Uterus (tissue), 4 donors: ENCODE data around the gene PFKL. TPM values are rescaled to one million over a fixed set of nuclear protein-coding genes. Genes with fewer than 3 reads are reported as not detected.

Experiments
- DNase-seq, 2 donors: peaks; one replicate each; pipeline ENCODE4 v3.0.0-alpha.2; 2019 to 2020
- H3K27ac ChIP-seq, 2 donors: fragments of 200-600 bp; sonication (generic); 1 replicate in 1 of 2; 2 replicates in 1 of 2; pipeline ENCODE4 v1.5.1; 2016 to 2018
- H3K27me3 ChIP-seq, 2 donors: fragments of 200-600 bp; sonication (generic); one replicate each; pipeline ENCODE4 v1.5.1; 2018 to 2019; ENCODE audit warnings: control low read depth in 1 of 2
- H3K36me3 ChIP-seq, 2 donors: fragments of 200-600 bp; sonication (generic); one replicate each; pipeline ENCODE4 v1.5.1; 2019; ENCODE audit warnings: control low read depth in 1 of 2
- H3K4me1 ChIP-seq, 2 donors: fragments of 200-600 bp; sonication (generic); one replicate each; pipeline ENCODE4 v1.5.1; 2018 to 2019; ENCODE audit warnings: control low read depth in 1 of 2
- H3K4me3 ChIP-seq, 2 donors: fragments of 200-600 bp; sonication (generic); 1 replicate in 1 of 2; 2 replicates in 1 of 2; pipeline ENCODE4 v1.5.1; 2018 to 2019; ENCODE audit warnings: mild to moderate bottlenecking in 1 of 2
- H3K9me3 ChIP-seq, 2 donors: fragments of 200-600 bp; sonication (generic); one replicate each; pipeline ENCODE4 v1.5.1; 2019; ENCODE audit warnings: control low read depth in 1 of 2
- POLR2A ChIP-seq, 2 donors: fragments of 450-650 bp; IDR thresholded peaks; one replicate each; pipeline ENCODE4 v1.6.1; 2016; ENCODE audit warnings: antibody characterized with exemption in 2 of 2, mild to moderate bottlenecking in 1 of 2, moderate library complexity in 1 of 2
- intact Hi-C: fragments of 100-400 bp; cut with DNase I; formaldehyde crosslinking; loops from one replicate; pipeline ENCODE4 v1.15.1; 2023; ENCODE audit warnings: low total_unique reads
- total RNA-seq, 4 donors: library from RNA; depleted of rRNA in 3 of 4; stranded (reverse); fragments of >200 nt in 3 of 4; gene quantifications; one replicate each; pipeline versions ENCODE4 v1.1.0 to v1.2.4, GENCODE V29; 2014 to 2023
- TF ChIP-seq, protein P1 (sequence below), 4 experiments: fragments of 200-600 bp in 2 of 4; fragments of 450-650 bp in 2 of 4; sonication (generic) in 2 of 4; IDR thresholded peaks; one replicate each; pipeline ENCODE4 v1.5.1; 2016 to 2019; ENCODE audit warnings: antibody characterized with exemption in 4 of 4, mild to moderate bottlenecking in 2 of 4, moderate library complexity in 1 of 4
- donor health status: DM: yes; HTN: yes; CAD: no.

The PFKL gene
- total RNA-seq, 4 donors from 2014 or later: 36.5 to 144 (median 75.4) TPM

DNA sequence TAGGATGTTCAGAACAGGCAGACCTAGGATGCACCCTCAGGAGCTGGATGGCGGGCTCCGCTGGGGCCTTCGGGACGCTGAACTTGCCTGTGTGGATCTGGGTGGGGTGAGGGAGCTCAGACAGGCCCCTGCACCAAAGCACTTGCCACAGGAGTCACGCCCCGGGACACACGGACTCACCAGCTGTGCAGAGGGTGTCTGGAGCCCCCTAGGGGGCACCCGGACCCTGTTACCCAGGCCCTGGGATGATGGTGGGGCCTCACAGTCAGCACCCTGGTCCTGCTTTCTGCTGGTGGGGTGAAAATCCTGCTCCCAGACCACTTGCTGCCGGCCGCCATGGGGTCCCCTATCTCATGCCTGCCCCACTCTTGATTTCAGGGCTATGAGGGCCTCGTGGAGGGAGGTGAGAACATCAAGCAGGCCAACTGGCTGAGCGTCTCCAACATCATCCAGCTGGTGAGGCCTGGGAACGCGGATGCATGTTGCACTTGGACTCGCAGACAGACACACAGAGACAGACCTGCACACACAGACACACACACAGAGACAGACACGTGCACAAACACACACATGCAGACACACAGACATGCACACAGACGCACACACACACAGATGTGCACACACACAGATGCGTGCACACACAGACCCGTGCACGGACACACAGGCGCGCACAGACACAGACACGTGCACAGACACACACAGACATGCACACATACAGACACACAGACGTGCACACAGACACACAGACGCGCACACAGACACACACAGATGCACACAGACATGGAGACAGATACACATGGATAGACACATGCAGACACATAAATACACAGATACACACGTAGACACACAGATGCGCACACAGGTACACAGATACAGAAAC, 11.0 kb downstream of the PFKL start:
- no peaks in the 10 kb centered on the region for H3K9me3 ChIP-seq
- DNase-seq: no peak
- no peaks in the 10 kb centered on the region for H3K36me3 ChIP-seq
- H3K27me3 ChIP-seq: no peaks in the 10 kb centered on the region
- no peak overlapping the region for H3K27ac ChIP-seq
- no peaks in the 10 kb centered on the region for H3K4me1 ChIP-seq
- no peak overlapping the region for H3K4me3 ChIP-seq
- TF ChIP-seq, protein P1, sequence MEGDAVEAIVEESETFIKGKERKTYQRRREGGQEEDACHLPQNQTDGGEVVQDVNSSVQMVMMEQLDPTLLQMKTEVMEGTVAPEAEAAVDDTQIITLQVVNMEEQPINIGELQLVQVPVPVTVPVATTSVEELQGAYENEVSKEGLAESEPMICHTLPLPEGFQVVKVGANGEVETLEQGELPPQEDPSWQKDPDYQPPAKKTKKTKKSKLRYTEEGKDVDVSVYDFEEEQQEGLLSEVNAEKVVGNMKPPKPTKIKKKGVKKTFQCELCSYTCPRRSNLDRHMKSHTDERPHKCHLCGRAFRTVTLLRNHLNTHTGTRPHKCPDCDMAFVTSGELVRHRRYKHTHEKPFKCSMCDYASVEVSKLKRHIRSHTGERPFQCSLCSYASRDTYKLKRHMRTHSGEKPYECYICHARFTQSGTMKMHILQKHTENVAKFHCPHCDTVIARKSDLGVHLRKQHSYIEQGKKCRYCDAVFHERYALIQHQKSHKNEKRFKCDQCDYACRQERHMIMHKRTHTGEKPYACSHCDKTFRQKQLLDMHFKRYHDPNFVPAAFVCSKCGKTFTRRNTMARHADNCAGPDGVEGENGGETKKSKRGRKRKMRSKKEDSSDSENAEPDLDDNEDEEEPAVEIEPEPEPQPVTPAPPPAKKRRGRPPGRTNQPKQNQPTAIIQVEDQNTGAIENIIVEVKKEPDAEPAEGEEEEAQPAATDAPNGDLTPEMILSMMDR (IDR thresholded peaks at IDR 0.05): no peak
- no peak for TF ChIP-seq POLR2A (IDR thresholded peaks at IDR 0.05)
- intact Hi-C loops: no loop called here

DNA sequence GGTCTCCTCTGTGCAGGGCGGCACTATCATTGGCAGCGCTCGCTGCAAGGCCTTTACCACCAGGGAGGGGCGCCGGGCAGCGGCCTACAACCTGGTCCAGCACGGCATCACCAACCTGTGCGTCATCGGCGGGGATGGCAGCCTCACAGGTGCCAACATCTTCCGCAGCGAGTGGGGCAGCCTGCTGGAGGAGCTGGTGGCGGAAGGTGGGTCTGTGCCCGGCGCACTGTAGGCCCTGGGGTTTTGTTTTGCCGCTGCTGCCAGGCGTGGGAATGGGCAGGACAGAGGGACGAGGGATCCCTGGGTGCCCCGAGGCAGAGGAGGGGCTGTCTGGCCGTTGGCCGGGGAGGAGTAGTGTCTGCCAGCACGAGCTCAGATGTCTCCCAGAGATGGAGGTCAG, 12.2 kb downstream of the PFKL start:
- Histone ChIP-seq H3K4me1 (no peaks in the 10 kb centered on the region), H3K27me3 (no peaks in the 10 kb centered on the region), H3K36me3 (no peaks in the 10 kb centered on the region), H3K9me3 (no peaks in the 10 kb centered on the region), H3K4me3 (no peak overlapping the region), H3K27ac (no peak overlapping the region)
- intact Hi-C loops: no loop called here
- TF ChIP-seq POLR2A (IDR thresholded peaks at IDR 0.05): no peak
- TF ChIP-seq, protein P1 (IDR thresholded peaks at IDR 0.05): no peak
- DNase-seq: no peak

DNA sequence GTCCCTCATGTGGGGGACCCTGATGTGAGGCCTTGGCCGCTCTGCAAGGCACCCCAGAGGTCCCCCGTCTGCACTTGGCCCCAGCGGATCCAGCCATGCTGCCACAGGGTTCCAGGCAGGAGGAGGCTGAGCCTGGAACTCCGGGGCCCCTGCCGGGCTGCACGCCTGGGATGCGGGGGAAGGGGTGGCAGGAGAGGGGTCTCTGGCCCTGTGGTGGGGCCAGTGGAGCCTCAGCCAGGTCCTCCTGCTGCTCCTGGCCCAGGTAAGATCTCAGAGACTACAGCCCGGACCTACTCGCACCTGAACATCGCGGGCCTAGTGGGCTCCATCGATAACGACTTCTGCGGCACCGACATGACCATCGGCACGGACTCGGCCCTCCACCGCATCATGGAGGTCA, 12.9 kb downstream of the PFKL start:
- H3K4me3 ChIP-seq: no peak overlapping the region
- H3K27ac ChIP-seq: no peak overlapping the region
- intact Hi-C loops: no loop called here
- no peaks in the 10 kb centered on the region for H3K27me3 ChIP-seq
- TF ChIP-seq, protein P1 (IDR thresholded peaks at IDR 0.05): no peak
- TF ChIP-seq POLR2A (IDR thresholded peaks at IDR 0.05): no peak
- no peaks in the 10 kb centered on the region for H3K36me3 ChIP-seq
- no peaks in the 10 kb centered on the region for H3K4me1 ChIP-seq
- no peaks in the 10 kb centered on the region for H3K9me3 ChIP-seq
- DNase-seq: no peak

DNA sequence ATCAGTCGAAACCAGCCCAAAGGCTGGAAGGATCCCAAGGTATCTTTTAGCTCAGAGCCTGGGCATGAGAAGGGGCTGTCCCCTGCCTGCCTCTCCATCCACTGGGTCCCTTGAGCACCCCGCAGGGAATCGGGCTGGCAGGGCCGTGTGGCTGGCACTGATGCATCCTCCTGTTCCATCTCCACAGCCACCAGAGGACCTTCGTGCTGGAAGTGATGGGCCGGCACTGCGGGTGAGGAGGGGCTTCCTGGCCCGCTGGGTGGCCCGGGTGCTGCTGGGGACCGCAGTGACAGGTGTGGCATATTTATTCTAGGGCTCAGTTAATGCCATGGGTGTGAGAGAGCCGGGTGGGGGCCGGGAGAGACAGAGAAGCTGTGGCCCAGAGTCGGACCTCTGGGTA, 13.6 kb downstream of the PFKL start:
- no peak overlapping the region for H3K4me3 ChIP-seq
- no peak overlapping the region for H3K27ac ChIP-seq
- H3K36me3 ChIP-seq: no peaks in the 10 kb centered on the region
- no peaks in the 10 kb centered on the region for H3K4me1 ChIP-seq
- no peak for DNase-seq
- no peak for TF ChIP-seq POLR2A (IDR thresholded peaks at IDR 0.05)
- TF ChIP-seq, protein P1 (IDR thresholded peaks at IDR 0.05): no peak
- no peaks in the 10 kb centered on the region for H3K27me3 ChIP-seq
- no peaks in the 10 kb centered on the region for H3K9me3 ChIP-seq
- intact Hi-C loops: no loop called here

DNA sequence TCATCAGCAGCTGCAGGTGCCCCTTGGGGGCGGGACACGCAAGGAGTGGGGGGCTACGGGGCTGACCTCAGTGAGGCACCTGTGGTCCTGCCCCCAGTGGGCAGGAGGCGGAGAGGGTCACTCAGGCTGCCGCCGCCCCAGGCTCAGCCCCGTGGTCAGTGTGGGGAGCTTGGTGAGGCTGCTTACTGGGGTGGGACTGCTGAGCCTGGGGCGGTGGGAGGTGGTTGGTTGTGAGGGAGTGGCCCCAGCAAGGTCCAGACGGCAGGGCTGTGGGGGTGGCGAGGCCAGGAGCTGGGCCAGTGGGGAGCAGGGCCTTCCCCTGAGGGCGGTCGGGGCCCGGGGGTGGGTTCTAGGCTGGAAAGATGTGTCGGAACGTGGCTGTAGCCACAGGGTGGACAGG, 14.3 kb downstream of the PFKL start:
- TF ChIP-seq, protein P1 (IDR thresholded peaks at IDR 0.05): no peak
- no peak for TF ChIP-seq POLR2A (IDR thresholded peaks at IDR 0.05)
- Histone ChIP-seq H3K27me3 (no peaks in the 10 kb centered on the region), H3K27ac (no peak overlapping the region), H3K36me3 (no peaks in the 10 kb centered on the region), H3K4me1 (no peaks in the 10 kb centered on the region), H3K4me3 (no peak overlapping the region), H3K9me3 (no peaks in the 10 kb centered on the region)
- no peak for DNase-seq
- intact Hi-C loops: no loop called here
